ENCODE data around the gene MYL10.

The MYL10 gene

GRCh38 chr7:101620991-101621390 lies 8.1 kb downstream of the MYL10 start:
- Mint-ChIP-seq H3K27me3 (peaks cover 47% of the 10 kb centered on the region), H3K4me1 (ENCODE audit: low read depth) (peaks cover 21% of the 10 kb centered on the region), H3K36me3 (ENCODE audit: low read depth) (no peaks in the 10 kb centered on the region), H3K27ac (no peak overlapping the region), H3K4me3 (no peak overlapping the region), H3K9me3 (no peaks in the 10 kb centered on the region)
- intact Hi-C loops (cut with micrococcal nuclease): no loop called here

GRCh38 chr7:101620395-101620794 lies 8.7 kb downstream of the MYL10 start:
- H3K27me3 Mint-ChIP-seq: peaks cover 44% of the 10 kb centered on the region
- no peak overlapping the region for H3K4me3 Mint-ChIP-seq
- no peaks in the 10 kb centered on the region for H3K36me3 Mint-ChIP-seq (ENCODE audit: low read depth)
- no peak overlapping the region for H3K27ac Mint-ChIP-seq
- H3K9me3 Mint-ChIP-seq: no peaks in the 10 kb centered on the region
- peaks cover 27% of the 10 kb centered on the region for H3K4me1 Mint-ChIP-seq (ENCODE audit: low read depth)
- intact Hi-C loops (cut with micrococcal nuclease): no loop called here

GRCh38 chr7:101618916-101619315 lies 10.2 kb downstream of the MYL10 start:
- peaks cover 31% of the 10 kb centered on the region for H3K4me1 Mint-ChIP-seq (ENCODE audit: low read depth)
- H3K4me3 Mint-ChIP-seq: no peak overlapping the region
- intact Hi-C loops (cut with micrococcal nuclease): no loop called here
- H3K27me3 Mint-ChIP-seq: peaks cover 36% of the 10 kb centered on the region
- no peak overlapping the region for H3K27ac Mint-ChIP-seq
- H3K9me3 Mint-ChIP-seq: no peaks in the 10 kb centered on the region
- no peaks in the 10 kb centered on the region for H3K36me3 Mint-ChIP-seq (ENCODE audit: low read depth)

GRCh38 chr7:101618207-101618839 lies 10.8 kb downstream of the MYL10 start:
- peaks cover 40% of the 10 kb centered on the region for H3K27me3 Mint-ChIP-seq
- H3K4me3 Mint-ChIP-seq: no peak overlapping the region
- H3K36me3 Mint-ChIP-seq (ENCODE audit: low read depth): no peaks in the 10 kb centered on the region
- intact Hi-C loops (cut with micrococcal nuclease): no loop called here
- no peak overlapping the region for H3K27ac Mint-ChIP-seq
- H3K4me1 Mint-ChIP-seq (ENCODE audit: low read depth): peaks cover 31% of the 10 kb centered on the region
- no peaks in the 10 kb centered on the region for H3K9me3 Mint-ChIP-seq

- Mint-ChIP-seq H3K4me3 (no peak overlapping the region), H3K27ac (no peak overlapping the region), H3K36me3 (ENCODE audit: low read depth) (no peaks in the 10 kb centered on the region), H3K27me3 (peaks cover 40% of the 10 kb centered on the region), H3K9me3 (no peaks in the 10 kb centered on the region), H3K4me1 (ENCODE audit: low read depth) (peaks cover 31% of the 10 kb centered on the region)
- intact Hi-C loops (cut with micrococcal nuclease): no loop called here
These were observed 11.5 kb downstream of the MYL10 start for GRCh38 chr7:101617451-101618206.

- Mint-ChIP-seq H3K27ac (peak overlapping the region; percentile 75), H3K4me1 (ENCODE audit: low read depth) (peaks cover 31% of the 10 kb centered on the region), H3K27me3 (peaks cover 36% of the 10 kb centered on the region), H3K4me3 (peak overlapping the region; percentile 39), H3K9me3 (no peaks in the 10 kb centered on the region), H3K36me3 (ENCODE audit: low read depth) (no peaks in the 10 kb centered on the region)
- intact Hi-C loops (cut with micrococcal nuclease): no loop called here
These were observed 13.7 kb downstream of the MYL10 start for GRCh38 chr7:101615446-101615845.

GRCh38 chr7:101614939-101615302 lies 14.2 kb downstream of the MYL10 start:
- H3K9me3 Mint-ChIP-seq: no peaks in the 10 kb centered on the region
- peaks cover 31% of the 10 kb centered on the region for H3K4me1 Mint-ChIP-seq (ENCODE audit: low read depth)
- H3K27ac Mint-ChIP-seq: peak overlapping the region; percentile 75
- intact Hi-C loops (cut with micrococcal nuclease): no loop called here
- peak overlapping the region; percentile 39 for H3K4me3 Mint-ChIP-seq
- no peaks in the 10 kb centered on the region for H3K36me3 Mint-ChIP-seq (ENCODE audit: low read depth)
- H3K27me3 Mint-ChIP-seq: peaks cover 38% of the 10 kb centered on the region

- Mint-ChIP-seq H3K4me3 (no peak overlapping the region), H3K9me3 (no peaks in the 10 kb centered on the region), H3K36me3 (ENCODE audit: low read depth) (no peaks in the 10 kb centered on the region), H3K27me3 (peaks cover 42% of the 10 kb centered on the region), H3K4me1 (ENCODE audit: low read depth) (peaks cover 31% of the 10 kb centered on the region), H3K27ac (peak overlapping the region; percentile 75)
- intact Hi-C loops (cut with micrococcal nuclease): no loop called here
These were observed 14.8 kb downstream of the MYL10 start for GRCh38 chr7:101614098-101614938.

- Mint-ChIP-seq H3K27me3 (peaks cover 45% of the 10 kb centered on the region), H3K27ac (no peak overlapping the region), H3K4me3 (no peak overlapping the region), H3K36me3 (ENCODE audit: low read depth) (no peaks in the 10 kb centered on the region), H3K4me1 (ENCODE audit: low read depth) (peaks cover 27% of the 10 kb centered on the region), H3K9me3 (no peaks in the 10 kb centered on the region)
- intact Hi-C loops (cut with micrococcal nuclease): no loop called here
These were observed 16.1 kb downstream of the MYL10 start for GRCh38 chr7:101612885-101613515.

GRCh38 chr7:101608772-101609713 lies 20.1 kb downstream of the MYL10 start:
- Mint-ChIP-seq H3K27ac (no peak overlapping the region), H3K36me3 (ENCODE audit: low read depth) (no peaks in the 10 kb centered on the region), H3K4me3 (no peak overlapping the region), H3K9me3 (no peaks in the 10 kb centered on the region), H3K4me1 (ENCODE audit: low read depth) (no peaks in the 10 kb centered on the region), H3K27me3 (peaks cover 22% of the 10 kb centered on the region)
- intact Hi-C loops (cut with micrococcal nuclease): no loop called here

GRCh38 chr7:101606498-101606923 lies 22.6 kb downstream of the MYL10 start:
- no peaks in the 10 kb centered on the region for H3K9me3 Mint-ChIP-seq
- peaks cover 19% of the 10 kb centered on the region for H3K27me3 Mint-ChIP-seq
- H3K27ac Mint-ChIP-seq: no peak overlapping the region
- no peaks in the 10 kb centered on the region for H3K4me1 Mint-ChIP-seq (ENCODE audit: low read depth)
- H3K4me3 Mint-ChIP-seq: no peak overlapping the region
- intact Hi-C loops (cut with micrococcal nuclease): no loop called here
- no peaks in the 10 kb centered on the region for H3K36me3 Mint-ChIP-seq (ENCODE audit: low read depth)

GRCh38 chr7:101605611-101606497 lies 23.2 kb downstream of the MYL10 start:
- Mint-ChIP-seq H3K4me3 (no peak overlapping the region), H3K36me3 (ENCODE audit: low read depth) (no peaks in the 10 kb centered on the region), H3K9me3 (no peaks in the 10 kb centered on the region), H3K27ac (no peak overlapping the region), H3K4me1 (ENCODE audit: low read depth) (no peaks in the 10 kb centered on the region), H3K27me3 (peaks cover 20% of the 10 kb centered on the region)
- intact Hi-C loops (cut with micrococcal nuclease): no loop called here

All from dendritic cell treated with granulocyte-macrophage colony-stimulating factor and Interleukin-4, amounts not matched to agents 40 ng/mL and 50 ng/mL, for 4 days (primary cell).